ENCODE results near the gene TAF11.

GRCh38 chr6:34865107-34865506 lies 22.7 kb downstream of the TAF11 start:
- TF ChIP-seq MAX (IDR thresholded peaks at IDR 0.05; ENCODE audit: insufficient read depth, insufficient read length) (peak; percentile 71), CTCF (IDR thresholded peaks at IDR 0.05; ENCODE audit: extremely low read depth in 1 of 2, insufficient read depth in 1 of 2, low read depth in 1 of 2, low read length in 2 of 2) (no peak), JUN (IDR thresholded peaks at IDR 0.05; ENCODE audit: borderline replicate concordance, insufficient read depth, insufficient read length, low read depth) (peak; percentile 92), GATA2 (IDR thresholded peaks at IDR 0.05; ENCODE audit: insufficient read depth, insufficient read length, low read depth, low read length) (peak; percentile 74), POLR2AphosphoS5 (IDR thresholded peaks at IDR 0.05; ENCODE audit: insufficient read depth, low read depth, low read length) (peak; percentile 43)

All from endothelial cell of umbilical vein (primary cell).